WTC11 (cell line): Measurements from ENCODE around the gene BABAM2. TPM values are rescaled to one million over a fixed set of nuclear protein-coding genes. Genes with fewer than 3 reads are reported as not detected.

Experiments
- ATAC-seq: fragments of 200-7000 bp; cut with Tn5 transposase; 2 replicates; pipeline ENCODE4 v1.10.0; 2021; ENCODE audit warnings: mild to moderate bottlenecking, moderate library complexity
- CTCF ChIA-PET: fragments of 300-600 bp; sonication (Branson Sonifier 250); formaldehyde crosslinking; loops from one replicate; lab custom pipeline; 2021; ENCODE audit warnings: antibody characterized with exemption; lab: Charles Lee
- POLR2A ChIA-PET: fragments of 350-600 bp; sonication (Branson Sonifier 250); formaldehyde crosslinking; loops from one replicate; lab custom pipeline; 2021; ENCODE audit warnings: antibody characterized with exemption; lab: Charles Lee
- DNase-seq: peaks from one replicate; pipeline ENCODE4 v3.0.0; 2021; ENCODE audit warnings: low spot score
- H3K27ac Mint-ChIP-seq: 2 replicates; pipeline ENCODE4 v1.8.0; 2021; ENCODE audit warnings: mixed read lengths
- H3K27me3 Mint-ChIP-seq: 2 replicates; pipeline ENCODE4 v1.8.0; 2021; ENCODE audit warnings: low read depth, mild to moderate bottlenecking, moderate library complexity, mixed read lengths
- H3K36me3 Mint-ChIP-seq: 2 replicates; pipeline ENCODE4 v1.8.0; 2021; ENCODE audit warnings: mixed read lengths
- H3K4me1 Mint-ChIP-seq: 2 replicates; pipeline ENCODE4 v1.8.0; 2022; ENCODE audit warnings: mixed read lengths
- H3K4me3 Mint-ChIP-seq: 2 replicates; pipeline ENCODE4 v1.8.0; 2021; ENCODE audit warnings: mild to moderate bottlenecking, moderate library complexity, mixed read lengths
- H3K9me3 Mint-ChIP-seq: 2 replicates; pipeline ENCODE4 v1.8.0; 2021; ENCODE audit warnings: mixed read lengths
- ARID4B ChIP-seq: sonication (generic); formaldehyde crosslinking; IDR thresholded peaks from 2 replicates; pipeline ENCODE4 v1.8.0; 2023; ENCODE audit warnings: missing genetic modification reagents, mild to moderate bottlenecking, borderline replicate concordance
- ATF2 ChIP-seq: sonication (generic); formaldehyde crosslinking; IDR thresholded peaks from 2 replicates; pipeline ENCODE4 v1.8.1; 2022; ENCODE audit warnings: low read depth, missing genetic modification reagents, borderline replicate concordance
- ATF6 ChIP-seq: sonication (generic); formaldehyde crosslinking; IDR thresholded peaks from 2 replicates; pipeline ENCODE4 v1.8.1; 2023; ENCODE audit warnings: mild to moderate bottlenecking, missing genetic modification reagents
- FOXP4 ChIP-seq: sonication (generic); formaldehyde crosslinking; IDR thresholded peaks from 2 replicates; pipeline ENCODE4 v1.8.0; 2022; ENCODE audit warnings: mild to moderate bottlenecking, missing genetic modification reagents
- HMGXB4 ChIP-seq: sonication (generic); formaldehyde crosslinking; IDR thresholded peaks from 2 replicates; pipeline ENCODE4 v1.8.1; 2023; ENCODE audit warnings: mild to moderate bottlenecking, moderate library complexity, missing genetic modification reagents
- IRF2 ChIP-seq: sonication (generic); formaldehyde crosslinking; IDR thresholded peaks from 2 replicates; pipeline ENCODE4 v1.8.0; 2022; ENCODE audit warnings: low read depth, missing genetic modification reagents, borderline replicate concordance
- JAZF1 ChIP-seq: fragments of 250-450 bp; sonication (Bioruptor Pico); IDR thresholded peaks from 2 replicates; pipeline ENCODE4 v1.9.0; 2021; ENCODE audit warnings: moderate library complexity, mild to moderate bottlenecking, inconsistent platforms
- KAT7 ChIP-seq: sonication (generic); formaldehyde crosslinking; IDR thresholded peaks from 2 replicates; pipeline ENCODE4 v1.8.1; 2023; ENCODE audit warnings: missing genetic modification reagents, mild to moderate bottlenecking, borderline replicate concordance
- MXD4 ChIP-seq: fragments of 250-450 bp; sonication (Bioruptor Pico); IDR thresholded peaks from 2 replicates; pipeline ENCODE4 v1.8.0; 2021; ENCODE audit warnings: mild to moderate bottlenecking, moderate library complexity, borderline replicate concordance
- NFE2L1 ChIP-seq: sonication (generic); formaldehyde crosslinking; IDR thresholded peaks from 2 replicates; pipeline ENCODE4 v1.8.1; 2023; ENCODE audit warnings: missing genetic modification reagents
- OVOL2 ChIP-seq: fragments of 250-450 bp; sonication (Bioruptor Pico); IDR thresholded peaks from 2 replicates; pipeline ENCODE4 v1.9.0; 2021; ENCODE audit warnings: mild to moderate bottlenecking, borderline replicate concordance
- SOX15 ChIP-seq: fragments of 250-450 bp; sonication (Bioruptor Pico); IDR thresholded peaks from 2 replicates; pipeline ENCODE4 v1.9.0; 2021; ENCODE audit warnings: mild to moderate bottlenecking
- STAT6 ChIP-seq: sonication (generic); formaldehyde crosslinking; conservative IDR thresholded peaks from 2 replicates; pipeline ENCODE4 v1.8.1; 2023; ENCODE audit warnings: mild to moderate bottlenecking, low read depth, missing genetic modification reagents, moderate library complexity
- USF1 ChIP-seq: sonication (generic); formaldehyde crosslinking; IDR thresholded peaks from 2 replicates; pipeline ENCODE4 v1.8.0; 2022; ENCODE audit warnings: mild to moderate bottlenecking, missing genetic modification reagents
- ZNF396 ChIP-seq: fragments of 250-450 bp; sonication (Bioruptor Pico); IDR thresholded peaks from 2 replicates; pipeline ENCODE4 v1.8.0; 2021; ENCODE audit warnings: mild to moderate bottlenecking, moderate library complexity, borderline replicate concordance
- total RNA-seq: library from RNA; stranded (reverse); gene quantifications from 3 replicates; pipeline ENCODE4 v1.2.3, GENCODE V29; 2021

Gene BABAM2
- total RNA-seq, 1 experiment from 2014 or later, result 16.5 TPM

GRCh38 chr2:28049899-28050298 lies 159.4 kb downstream of the BABAM2 start:
- DNase-seq (no peak), ATAC-seq (no peak)
- ChIA-PET POLR2A (no interaction called here), CTCF (no interaction called here)
- TF ChIP-seq ARID4B (CRISPR knock-in tag) (no peak), IRF2 (CRISPR knock-in tag) (no peak), ATF6 (CRISPR knock-in tag) (no peak)
- Mint-ChIP-seq H3K27me3 (no peaks in the 10 kb centered on the region), H3K9me3 (no peaks in the 10 kb centered on the region), H3K36me3 (no peaks in the 10 kb centered on the region), H3K4me1 (peaks cover 3% of the 10 kb centered on the region; the same call in 1 of the 2 replicates), H3K27ac (no peak overlapping the region), H3K4me3 (no peak overlapping the region)

GRCh38 chr2:28052691-28053090 lies 162.2 kb downstream of the BABAM2 start:
- no peak for TF ChIP-seq STAT6 (CRISPR knock-in tag)
- H3K36me3 Mint-ChIP-seq, result no peaks in the 10 kb centered on the region
- DNase-seq, result no peak
- no peak overlapping the region for H3K27ac Mint-ChIP-seq
- 0 out of 2 replicates have a peak, but pooled peaks cover under 1% of the 10 kb centered on the region for H3K4me1 Mint-ChIP-seq
- no peak overlapping the region for H3K4me3 Mint-ChIP-seq
- H3K9me3 Mint-ChIP-seq, result no peaks in the 10 kb centered on the region
- no peak for ATAC-seq
- CTCF ChIA-PET, result no interaction called here
- POLR2A ChIA-PET, result no interaction called here
- H3K27me3 Mint-ChIP-seq, result no peaks in the 10 kb centered on the region

GRCh38 chr2:28053597-28053996 lies 163.1 kb downstream of the BABAM2 start:
- H3K27ac Mint-ChIP-seq, result no peak overlapping the region
- no peaks in the 10 kb centered on the region for H3K9me3 Mint-ChIP-seq
- no peak for DNase-seq
- H3K36me3 Mint-ChIP-seq, result no peaks in the 10 kb centered on the region
- H3K27me3 Mint-ChIP-seq, result no peaks in the 10 kb centered on the region
- H3K4me1 Mint-ChIP-seq, result no peaks in the 10 kb centered on the region
- H3K4me3 Mint-ChIP-seq, result no peak overlapping the region
- no peak for ATAC-seq
- POLR2A ChIA-PET, result no interaction called here
- CTCF ChIA-PET, result no interaction called here
- no peak for TF ChIP-seq ATF2 (CRISPR knock-in tag)
- no peak for TF ChIP-seq ZNF396
- no peak for TF ChIP-seq FOXP4
- no peak for TF ChIP-seq KAT7
- TF ChIP-seq MXD4 (CRISPR knock-in tag), result no peak
- no peak for TF ChIP-seq OVOL2 (CRISPR knock-in tag)
- TF ChIP-seq HMGXB4 (CRISPR knock-in tag), result no peak
- no peak for TF ChIP-seq SOX15 (CRISPR knock-in tag)
- no peak for TF ChIP-seq NFE2L1 (CRISPR knock-in tag)
- no peak for TF ChIP-seq USF1 (CRISPR knock-in tag)
- TF ChIP-seq JAZF1 (CRISPR knock-in tag), result no peak
